HG03060 (cell line): Measurements from ENCODE around the gene NDUFB11.

Experiments used
- ATAC-seq: cut with Tn5 transposase; IDR thresholded peaks from one replicate; pipeline ENCODE4 v1.9.1; 2021; ENCODE audit warnings: low read depth, moderate number of reproducible peaks; ENCODE audit not compliant: unreplicated experiment

NDUFB11 gene

DNA sequence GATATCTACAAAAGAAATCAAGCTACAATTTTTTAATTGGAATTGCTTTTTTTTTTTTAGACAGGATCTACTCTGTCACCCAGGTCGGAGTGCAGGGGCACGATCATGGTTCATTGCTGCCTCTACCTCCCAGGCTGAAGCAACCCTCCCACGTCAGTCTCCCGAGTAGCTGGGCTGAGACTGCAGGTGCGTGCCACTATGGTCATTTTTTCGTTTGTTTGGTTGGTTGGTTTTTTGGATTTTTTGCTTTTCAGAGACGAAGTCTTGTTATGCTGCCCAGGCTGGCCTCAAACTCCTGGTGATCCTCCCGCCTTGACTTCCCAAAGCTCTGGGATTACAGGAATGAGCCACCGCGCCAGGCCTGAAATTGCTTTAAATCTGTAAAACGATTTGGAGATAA, 50.6 kb downstream of the NDUFB11 start:
- ATAC-seq: no peak

DNA sequence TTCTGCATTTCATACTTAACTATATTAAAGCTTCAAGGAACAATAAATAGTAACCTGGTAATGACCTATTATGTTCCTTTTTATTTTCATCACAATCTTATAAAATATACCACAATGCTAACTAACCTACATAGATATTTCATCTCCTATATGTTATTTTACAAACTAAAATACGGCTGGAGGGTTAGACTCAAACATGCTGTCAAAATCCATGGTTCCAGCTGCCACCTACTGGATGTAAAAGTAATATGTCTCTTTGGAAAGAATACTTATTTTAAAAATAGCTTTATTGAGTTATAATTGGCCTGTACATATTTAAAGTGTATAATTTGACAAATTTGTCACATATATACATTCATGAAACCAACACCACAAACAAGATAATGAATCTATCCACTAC, 51.3 kb downstream of the NDUFB11 start:
- no peak for ATAC-seq
